ENCODE results near the gene GOLGA8J.
"Not testable (repeated sequence)": the region's sequence is repeated elsewhere in the genome, so short reads cannot be mapped to it uniquely, and the experiment has no call there.

GOLGA8J gene

DNA sequence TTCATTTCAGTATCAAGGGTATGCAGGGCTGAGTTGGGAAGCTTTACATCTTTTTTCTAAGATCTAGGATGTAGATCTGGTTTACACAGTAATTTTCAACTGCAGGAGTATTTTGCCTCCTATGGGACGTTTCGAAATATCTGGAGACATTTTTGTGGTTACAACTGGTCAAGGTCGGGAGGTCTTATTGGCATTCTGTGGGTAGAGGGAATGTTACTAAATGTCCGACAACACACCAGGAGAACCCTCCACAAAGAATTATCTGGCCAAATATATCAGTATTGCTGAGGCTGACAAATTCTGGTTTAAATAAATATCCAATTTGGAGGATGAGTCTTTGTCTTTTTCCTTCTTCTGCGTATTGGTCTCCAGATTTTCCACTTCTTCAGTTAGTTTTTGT lies 1.9 kb upstream of the GOLGA8J start:
- DNase-seq (ENCODE audit: low read depth in 2 of 2), result not testable (repeated sequence)

DNA sequence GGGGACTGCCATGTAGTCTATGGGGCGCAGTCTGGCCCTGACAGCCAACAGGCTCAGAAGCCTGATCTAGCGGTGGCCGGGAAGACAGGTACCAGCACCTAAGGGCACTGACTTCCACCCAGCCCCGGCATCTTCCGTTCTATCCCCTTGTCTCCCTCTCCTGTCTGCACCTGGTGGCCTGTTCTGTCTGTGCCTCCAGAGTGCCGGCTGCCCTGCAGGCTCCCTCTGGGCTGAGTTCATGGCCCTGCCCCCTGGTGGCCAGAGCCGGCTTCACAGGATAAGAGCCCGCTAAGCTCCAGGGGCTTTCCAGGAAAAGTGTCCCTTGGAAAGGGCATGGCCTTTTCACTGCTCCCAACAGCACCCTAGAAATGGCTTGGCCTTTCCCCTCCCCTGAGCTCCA lies 15.1 kb downstream of the GOLGA8J start:
- not testable (repeated sequence) for DNase-seq (ENCODE audit: low read depth in 2 of 2)

DNA sequence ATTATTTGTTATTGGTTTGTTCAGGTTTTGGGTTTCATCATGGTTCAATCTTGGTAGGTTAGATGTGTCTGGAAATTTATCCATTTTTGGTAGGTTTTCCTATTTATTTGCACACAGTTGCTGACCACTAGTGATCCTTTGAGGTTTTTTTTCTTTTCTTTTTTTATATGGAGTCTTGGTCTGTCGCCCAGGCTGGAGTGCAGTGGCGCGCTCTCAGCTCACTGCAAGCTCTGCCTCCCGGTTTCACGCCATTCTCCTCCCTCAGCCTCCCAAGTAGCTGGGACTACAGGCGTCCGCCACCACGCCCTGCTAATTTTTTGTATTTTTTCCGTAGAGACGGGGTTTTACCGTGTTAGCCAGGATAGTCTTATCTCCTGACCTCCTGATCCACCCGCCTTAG lies 20.1 kb downstream of the GOLGA8J start:
- not testable (repeated sequence) for DNase-seq (ENCODE audit: low read depth in 2 of 2)

DNA sequence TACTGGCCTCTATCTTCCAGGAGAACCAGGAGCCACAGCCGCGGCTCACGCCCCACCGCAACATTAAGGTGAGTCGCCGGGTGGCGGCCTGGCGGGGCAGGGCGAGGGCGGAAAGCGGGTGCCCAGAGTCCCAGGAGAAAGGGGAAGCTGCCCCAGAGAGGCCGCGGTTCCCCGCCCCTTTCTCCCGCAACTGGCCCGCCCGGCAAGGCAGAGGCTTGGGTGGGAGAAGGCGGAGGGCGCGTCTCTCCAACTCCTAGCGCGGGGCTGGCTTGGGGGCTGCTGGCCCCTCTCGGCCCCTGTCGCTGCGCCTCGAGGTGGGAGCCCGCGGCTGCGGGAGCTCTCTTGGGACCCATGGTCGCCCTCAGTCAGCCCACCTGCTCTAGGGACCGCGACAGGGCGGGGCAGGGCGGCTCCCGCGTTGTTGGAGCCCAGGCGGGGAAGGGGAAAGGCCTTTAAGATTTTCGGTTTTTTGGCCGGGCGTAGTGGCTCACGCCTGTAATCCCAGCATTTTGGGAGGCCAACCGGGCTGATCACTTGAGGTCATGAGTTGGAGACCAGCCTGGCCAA lies 21.3 kb downstream of the GOLGA8J start:
- DNase-seq (ENCODE audit: low read depth in 2 of 2), result not testable (repeated sequence)

DNA sequence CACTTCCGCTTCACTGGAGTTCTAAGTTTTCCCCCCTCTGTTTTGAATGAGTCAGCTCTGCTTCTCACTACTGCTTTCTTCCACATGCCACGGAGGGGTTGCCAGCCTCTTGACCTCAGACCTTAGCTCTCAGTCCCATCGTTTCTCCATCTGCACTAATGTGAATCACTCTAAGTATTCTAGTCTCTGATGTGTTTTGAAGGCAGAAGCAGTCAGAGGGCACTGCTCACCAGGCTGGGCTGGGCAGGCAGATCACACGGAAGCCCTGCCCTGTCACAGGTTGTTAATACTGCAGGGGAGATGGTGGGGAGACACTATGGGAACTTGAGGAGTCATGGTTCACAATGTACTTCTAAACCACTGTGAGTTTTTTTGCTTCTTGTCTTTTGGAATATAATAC lies 27.8 kb downstream of the GOLGA8J start:
- not testable (repeated sequence) for DNase-seq (ENCODE audit: low read depth in 2 of 2)

DNA sequence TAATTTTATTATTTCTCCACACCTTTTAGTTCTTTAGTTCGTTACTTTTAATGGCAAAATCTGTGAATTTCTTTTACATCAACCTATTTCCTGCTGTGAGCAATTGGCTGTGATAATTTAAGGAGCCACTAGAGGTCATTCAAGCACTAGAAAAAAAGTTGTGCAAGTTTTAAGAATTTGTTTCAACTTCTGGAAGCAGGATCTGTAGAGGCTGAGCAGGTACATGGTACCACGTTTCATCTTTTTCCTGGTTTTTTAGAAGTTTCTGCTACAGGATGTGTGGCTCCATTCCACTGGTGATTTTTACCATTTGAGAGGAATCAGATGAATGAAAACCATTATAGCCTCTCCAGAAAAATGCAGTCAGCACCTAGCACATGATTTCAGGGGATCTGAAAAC lies 47.3 kb downstream of the GOLGA8J start:
- DNase-seq (ENCODE audit: low read depth in 2 of 2), result not testable (repeated sequence)

DNA sequence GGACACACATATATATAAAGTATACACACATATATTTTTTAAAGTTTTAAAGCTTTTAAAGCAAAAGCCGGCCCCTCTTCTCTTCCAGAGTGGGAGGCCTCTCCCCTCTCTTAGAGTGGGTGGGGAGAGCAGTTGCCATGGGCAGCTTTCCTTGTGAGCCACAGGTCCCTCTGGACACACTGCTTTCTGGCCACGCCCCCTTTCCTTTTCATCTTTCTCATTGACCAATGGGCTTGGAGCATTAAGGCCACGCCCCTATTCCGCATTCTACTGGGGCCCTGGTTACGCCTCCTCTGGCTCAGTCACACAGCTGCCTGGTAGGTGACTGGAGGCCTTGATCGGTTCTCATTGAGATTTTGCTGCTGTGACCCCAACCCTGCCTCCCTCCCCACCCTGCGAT lies 52.0 kb downstream of the GOLGA8J start, which contains the start of gene GOLGA8T:
TSS of gene GOLGA8T (plus strand) at position 301 of the 400 bp plus-strand sequence. CDS start at position 399, 98 bp downstream.
- not testable (repeated sequence) for DNase-seq (ENCODE audit: low read depth in 2 of 2)
